ENCODE measurements around the gene SMARCE1.

Gene SMARCE1

DNA sequence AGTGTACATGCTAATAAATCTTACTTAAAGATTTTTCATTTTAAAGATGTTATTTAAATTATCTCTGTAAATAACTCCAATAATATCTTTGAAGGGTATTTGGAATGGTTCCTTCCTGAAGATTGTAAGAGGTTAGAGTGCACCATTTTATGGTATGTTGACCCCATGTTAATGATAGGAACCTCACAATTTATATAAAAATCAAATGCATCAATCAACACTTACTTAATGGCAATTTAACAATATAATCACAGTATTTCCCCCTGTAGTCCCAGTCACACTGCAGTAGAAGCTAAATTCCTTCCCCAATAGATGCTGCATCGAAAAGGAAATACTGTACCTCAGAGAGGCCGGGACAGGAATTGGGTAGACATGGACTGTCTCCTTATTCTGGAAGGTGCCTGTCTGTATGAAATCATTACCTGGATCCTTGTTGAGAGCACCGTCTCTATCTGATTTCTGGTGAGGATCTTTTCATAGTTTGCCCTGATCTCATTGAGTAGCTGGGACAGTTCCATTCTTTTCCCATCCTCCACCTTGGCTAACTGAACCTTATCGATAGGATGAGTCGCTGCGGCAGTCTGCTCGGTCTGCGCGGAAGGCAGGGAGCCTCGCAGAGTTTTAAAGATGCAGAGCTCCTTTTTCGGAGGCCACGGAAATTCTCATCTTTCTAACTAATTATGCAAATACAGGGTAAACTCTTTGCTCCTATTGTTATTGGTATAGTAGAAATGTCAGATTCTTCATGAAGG lies 17.1 kb upstream of the SMARCE1 start, which contains the start of gene KRT222:
KRT222 (minus strand) TSS at position 596 of the 752 bp plus-strand sequence; CDS start at position 518, 78 bp downstream.
- H3K36me3 Mint-ChIP-seq (ENCODE audit: low read depth), result no peaks in the 10 kb centered on the region
- peaks cover 9% of the 10 kb centered on the region for H3K4me1 Mint-ChIP-seq (ENCODE audit: low read depth)
- no peaks in the 10 kb centered on the region for H3K9me3 Mint-ChIP-seq
- no peak within 1 kb of the TSS for H3K27ac Mint-ChIP-seq
- H3K4me3 Mint-ChIP-seq, result no peak within 1 kb of the TSS
- H3K27me3 Mint-ChIP-seq (ENCODE audit: low read depth), result peaks cover 46% of the 10 kb centered on the region

DNA sequence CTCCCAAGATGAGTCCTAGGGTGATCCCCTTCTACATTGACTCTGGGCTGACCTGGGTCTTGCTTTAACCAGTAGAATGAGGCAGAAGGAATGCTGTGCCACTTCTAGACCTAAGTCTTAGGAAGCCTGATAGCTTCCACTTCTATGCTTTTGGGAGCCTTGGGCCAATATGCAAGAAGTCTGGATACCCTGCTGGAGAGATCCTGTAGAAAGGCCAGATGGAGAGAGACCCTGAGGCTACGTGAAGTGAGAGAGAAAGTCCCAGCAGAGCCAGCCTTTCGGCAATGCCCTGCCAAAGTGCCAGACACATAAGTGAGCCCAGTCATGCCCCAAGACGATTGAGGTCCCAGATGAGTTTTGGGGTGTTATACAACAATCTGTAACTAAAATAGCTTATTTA lies 15.6 kb upstream of the SMARCE1 start:
- Mint-ChIP-seq H3K9me3 (no peaks in the 10 kb centered on the region), H3K4me1 (ENCODE audit: low read depth) (peaks cover 11% of the 10 kb centered on the region), H3K27me3 (ENCODE audit: low read depth) (peaks cover 45% of the 10 kb centered on the region), H3K4me3 (no peak overlapping the region), H3K36me3 (ENCODE audit: low read depth) (no peaks in the 10 kb centered on the region), H3K27ac (no peak overlapping the region)

DNA sequence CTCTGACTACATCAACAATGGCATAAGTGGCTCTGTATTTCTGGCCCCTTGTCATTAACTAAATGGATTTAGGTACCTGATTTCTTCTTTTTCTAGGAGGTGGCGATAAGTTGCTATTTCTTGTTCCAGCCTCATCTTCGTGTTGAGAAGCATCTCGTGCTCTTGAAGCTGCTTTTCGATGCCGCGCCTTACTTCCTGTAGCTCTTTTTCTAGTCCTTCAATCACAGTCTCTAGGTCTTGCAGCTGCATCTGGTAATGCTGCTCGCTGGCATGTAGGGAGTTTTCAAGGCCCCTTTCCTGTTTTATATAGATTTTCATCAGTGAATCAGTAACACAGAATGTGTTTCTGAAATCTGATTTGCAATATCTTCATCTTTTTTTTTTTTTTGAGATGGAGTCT lies 12.3 kb upstream of the SMARCE1 start:
- H3K4me3 Mint-ChIP-seq, result no peak overlapping the region
- H3K9me3 Mint-ChIP-seq, result no peaks in the 10 kb centered on the region
- peaks cover 42% of the 10 kb centered on the region for H3K27me3 Mint-ChIP-seq (ENCODE audit: low read depth)
- peaks cover 8% of the 10 kb centered on the region for H3K4me1 Mint-ChIP-seq (ENCODE audit: low read depth)
- no peaks in the 10 kb centered on the region for H3K36me3 Mint-ChIP-seq (ENCODE audit: low read depth)
- H3K27ac Mint-ChIP-seq, result no peak overlapping the region

DNA sequence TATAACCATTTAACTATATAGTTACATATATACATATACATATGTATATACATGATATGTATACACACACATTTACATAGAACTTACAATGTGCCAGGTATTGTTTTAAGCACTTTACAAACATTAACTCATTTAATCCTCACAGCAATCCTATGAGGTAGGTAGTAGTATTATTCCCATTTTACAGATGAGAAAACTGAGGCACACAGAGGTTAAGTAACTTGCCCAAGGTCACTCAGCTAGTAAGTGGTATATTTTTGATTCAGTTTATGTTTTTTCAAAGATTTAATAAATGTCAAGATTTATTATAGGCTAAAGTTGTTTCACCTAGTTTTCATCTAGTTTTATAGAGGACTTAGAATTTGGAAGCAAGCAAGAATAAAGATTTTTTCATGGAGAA lies 10.8 kb upstream of the SMARCE1 start:
- no peaks in the 10 kb centered on the region for H3K9me3 Mint-ChIP-seq
- H3K4me1 Mint-ChIP-seq (ENCODE audit: low read depth), result peaks cover 5% of the 10 kb centered on the region
- H3K4me3 Mint-ChIP-seq, result no peak overlapping the region
- H3K27ac Mint-ChIP-seq, result no peak overlapping the region
- H3K27me3 Mint-ChIP-seq (ENCODE audit: low read depth), result peaks cover 34% of the 10 kb centered on the region
- no peaks in the 10 kb centered on the region for H3K36me3 Mint-ChIP-seq (ENCODE audit: low read depth)

DNA sequence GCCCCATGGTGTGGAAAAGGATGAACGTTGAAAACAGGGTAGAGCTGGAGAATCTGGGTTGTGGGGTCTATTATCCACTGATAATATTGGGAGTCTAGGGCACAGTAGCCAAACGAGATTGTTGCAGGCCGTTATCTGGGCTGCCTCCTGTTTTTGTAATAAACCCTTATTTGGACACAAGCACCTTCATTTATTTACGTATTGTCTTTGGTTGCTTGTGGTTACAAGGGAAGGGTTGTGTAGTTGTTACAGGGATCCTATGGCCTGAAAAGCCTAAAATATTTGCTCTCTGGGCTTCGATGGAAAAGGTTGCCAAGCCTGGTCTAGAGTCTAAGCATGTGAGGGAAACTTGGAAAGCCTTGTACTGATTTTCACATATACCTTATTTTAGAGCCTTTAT lies 4.3 kb upstream of the SMARCE1 start:
- Mint-ChIP-seq H3K4me3 (no peak overlapping the region), H3K27ac (no peak overlapping the region), H3K36me3 (ENCODE audit: low read depth) (peaks cover 1% of the 10 kb centered on the region), H3K27me3 (ENCODE audit: low read depth) (peaks cover 7% of the 10 kb centered on the region), H3K4me1 (ENCODE audit: low read depth) (peaks cover 9% of the 10 kb centered on the region), H3K9me3 (no peaks in the 10 kb centered on the region)

DNA sequence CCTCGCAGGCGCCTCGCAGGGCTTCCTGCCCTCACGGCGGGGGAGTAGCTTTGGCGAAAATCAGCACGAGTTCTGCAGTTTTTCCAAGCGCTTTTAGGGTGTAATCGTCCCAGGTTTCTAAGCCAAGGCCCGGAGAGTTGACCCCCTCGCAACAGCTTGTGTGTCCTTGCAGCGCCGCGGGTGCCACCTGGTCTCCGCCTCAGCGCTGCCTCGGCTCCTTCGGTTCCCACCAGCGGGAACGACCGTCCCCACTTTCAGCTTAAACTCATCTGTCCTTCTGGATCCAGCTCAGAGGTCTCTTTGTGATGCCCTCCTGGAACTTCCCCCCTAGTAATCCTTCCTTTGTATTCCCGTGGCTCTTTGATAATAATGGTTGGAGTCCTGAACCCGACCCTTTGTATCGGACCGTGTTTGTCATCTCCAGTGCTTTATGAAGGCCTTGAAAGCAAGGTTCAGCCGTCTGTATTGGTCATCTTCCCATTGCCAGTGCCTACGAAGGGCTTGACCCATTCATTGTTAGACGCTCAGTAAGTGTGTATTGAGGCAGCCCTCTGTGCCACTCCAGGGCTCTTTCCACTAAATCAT lies 858 bp upstream of the SMARCE1 start:
- no peaks in the 10 kb centered on the region for H3K27me3 Mint-ChIP-seq (ENCODE audit: low read depth)
- peaks cover 25% of the 10 kb centered on the region for H3K4me1 Mint-ChIP-seq (ENCODE audit: low read depth)
- H3K4me3 Mint-ChIP-seq, result peak overlapping the region; percentile 91
- H3K36me3 Mint-ChIP-seq (ENCODE audit: low read depth), result peaks cover 13% of the 10 kb centered on the region
- no peaks in the 10 kb centered on the region for H3K9me3 Mint-ChIP-seq
- peak overlapping the region; percentile 88 for H3K27ac Mint-ChIP-seq

DNA sequence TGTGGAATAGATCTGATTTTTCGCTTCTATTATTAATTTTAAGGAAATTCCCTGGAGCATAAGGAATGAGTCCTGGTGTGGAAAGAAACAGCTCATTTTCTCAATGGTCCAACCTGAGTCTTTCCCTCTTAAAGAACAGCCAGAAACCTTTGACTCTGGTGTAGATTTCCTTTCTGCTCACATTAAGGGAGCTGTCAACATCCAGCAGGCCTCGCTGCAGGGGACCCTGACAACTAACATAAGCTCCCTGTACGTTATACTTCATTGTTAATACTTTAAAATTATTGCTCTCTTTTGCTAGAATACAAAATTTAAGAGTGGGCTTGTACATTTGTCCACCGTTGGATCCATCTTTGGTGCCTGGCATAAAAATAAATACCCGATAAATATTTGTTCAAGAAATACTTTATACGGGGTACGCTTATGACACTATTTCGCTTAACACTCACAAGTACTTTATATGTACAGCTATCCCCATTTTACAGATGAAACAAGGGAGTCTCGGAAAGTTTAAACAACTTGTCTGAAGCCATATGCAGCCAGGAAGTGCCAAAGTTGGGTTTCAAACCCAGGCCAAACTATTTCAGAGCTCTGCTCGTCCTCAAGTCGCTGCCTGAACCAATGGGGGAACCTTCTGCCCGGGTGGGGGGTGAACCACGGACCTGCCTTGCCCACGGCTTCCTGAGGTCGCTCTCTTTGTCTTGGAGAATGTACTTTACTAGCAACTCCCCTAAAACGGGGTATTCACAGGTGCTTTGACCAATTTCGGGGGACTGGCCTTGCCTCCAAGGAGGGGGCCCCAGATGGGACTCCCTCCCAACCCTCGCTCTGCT lies 611 bp downstream of the SMARCE1 start:
- Mint-ChIP-seq H3K9me3 (no peaks in the 10 kb centered on the region), H3K27ac (peak overlapping the region; percentile 88), H3K4me3 (peak overlapping the region; percentile 91), H3K36me3 (ENCODE audit: low read depth) (peaks cover 26% of the 10 kb centered on the region), H3K27me3 (ENCODE audit: low read depth) (no peaks in the 10 kb centered on the region), H3K4me1 (ENCODE audit: low read depth) (peaks cover 35% of the 10 kb centered on the region)

DNA sequence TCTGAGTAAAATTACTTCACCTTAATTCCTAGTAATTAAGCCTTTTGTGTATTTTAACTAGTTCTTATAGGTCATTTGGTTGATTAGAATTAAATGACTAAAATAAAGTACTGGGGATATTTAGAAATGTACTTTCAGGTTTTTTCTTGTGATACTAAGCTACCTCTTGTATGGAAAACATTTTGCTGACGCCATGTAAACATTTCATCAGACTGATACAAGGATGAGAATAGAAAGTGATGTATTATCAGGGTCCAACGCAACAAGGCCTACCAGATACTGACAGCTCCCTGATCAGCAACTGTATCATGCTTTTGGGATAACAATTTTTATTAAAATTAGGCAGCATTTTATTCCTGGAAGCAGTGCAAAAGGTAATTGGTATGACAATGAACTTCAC lies 1.7 kb downstream of the SMARCE1 start:
- Mint-ChIP-seq H3K36me3 (ENCODE audit: low read depth) (peaks cover 30% of the 10 kb centered on the region), H3K4me3 (peak overlapping the region; percentile 7), H3K27ac (no peak overlapping the region), H3K9me3 (no peaks in the 10 kb centered on the region), H3K4me1 (ENCODE audit: low read depth) (peaks cover 38% of the 10 kb centered on the region), H3K27me3 (ENCODE audit: low read depth) (no peaks in the 10 kb centered on the region)

DNA sequence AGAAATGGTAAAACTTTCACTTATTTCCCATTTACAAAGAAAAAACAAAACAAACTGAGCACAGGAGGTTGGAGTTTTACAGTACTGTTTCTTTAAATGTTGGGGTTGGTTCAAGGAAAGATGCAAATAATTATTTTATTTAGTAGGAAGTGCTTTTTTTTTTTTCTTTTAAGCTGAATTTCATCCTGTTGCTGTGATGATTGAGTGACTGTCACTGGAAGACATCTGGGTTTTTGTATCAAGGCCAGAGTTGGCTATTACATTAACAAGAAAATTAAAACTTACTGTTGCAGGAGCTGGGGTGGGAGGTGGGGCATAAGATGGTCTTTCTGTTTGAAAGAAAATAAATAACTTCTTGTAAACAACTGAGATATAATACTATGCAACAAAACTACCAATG lies 2.3 kb downstream of the SMARCE1 start:
- no peak overlapping the region for H3K4me3 Mint-ChIP-seq
- no peaks in the 10 kb centered on the region for H3K9me3 Mint-ChIP-seq
- H3K27ac Mint-ChIP-seq, result no peak overlapping the region

DNA sequence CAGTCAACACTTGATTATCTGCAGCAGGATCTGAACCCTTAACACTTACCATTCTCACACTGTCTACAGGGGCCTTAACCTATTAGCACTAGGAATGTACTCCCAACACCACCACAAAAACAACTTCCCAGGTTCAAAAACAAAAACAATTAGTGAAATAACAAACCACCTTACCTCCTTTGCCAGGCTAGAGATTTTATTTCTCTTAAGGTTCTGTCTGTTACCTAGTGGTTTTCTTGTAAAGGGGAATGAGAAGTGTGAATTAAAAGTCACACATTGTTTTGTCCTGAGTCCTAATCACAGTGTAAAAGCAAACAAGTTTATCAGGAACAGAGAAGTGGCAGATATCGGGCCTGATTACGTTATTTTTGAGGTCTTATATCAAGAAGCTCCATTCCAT lies 9.7 kb downstream of the SMARCE1 start:
- Mint-ChIP-seq H3K4me1 (ENCODE audit: low read depth) (peaks cover 25% of the 10 kb centered on the region), H3K36me3 (ENCODE audit: low read depth) (peaks cover 52% of the 10 kb centered on the region), H3K27ac (no peak overlapping the region), H3K27me3 (ENCODE audit: low read depth) (no peaks in the 10 kb centered on the region), H3K9me3 (no peaks in the 10 kb centered on the region), H3K4me3 (no peak overlapping the region)

More for the DNA sequence above, 2.3 kb downstream of the SMARCE1 start:
- H3K27me3 Mint-ChIP-seq (ENCODE audit: low read depth), result no peaks in the 10 kb centered on the region
- peaks cover 33% of the 10 kb centered on the region for H3K36me3 Mint-ChIP-seq (ENCODE audit: low read depth)
- H3K4me1 Mint-ChIP-seq (ENCODE audit: low read depth), result peaks cover 43% of the 10 kb centered on the region

DNA sequence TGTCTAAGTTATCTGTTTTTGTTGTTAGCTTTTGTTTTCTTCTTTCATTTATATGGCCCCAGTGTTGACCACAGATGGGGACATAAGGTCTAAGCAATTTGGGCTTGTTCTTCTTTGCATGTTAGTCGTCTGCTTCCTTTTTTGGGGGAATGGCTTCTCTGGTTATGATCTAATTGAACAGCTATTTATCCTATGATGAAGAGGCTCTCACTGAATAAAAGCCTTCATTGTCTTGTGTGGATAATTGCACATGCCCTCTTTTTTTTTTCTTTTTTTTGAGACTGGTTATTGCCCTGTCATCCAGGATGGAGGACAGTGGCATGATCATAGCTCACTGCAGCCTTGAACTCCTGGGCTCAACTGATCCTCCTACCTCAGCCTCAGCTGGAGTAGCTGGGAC lies 13.7 kb downstream of the SMARCE1 start:
- Mint-ChIP-seq H3K27ac (no peak overlapping the region), H3K36me3 (ENCODE audit: low read depth) (peaks cover 54% of the 10 kb centered on the region), H3K27me3 (ENCODE audit: low read depth) (no peaks in the 10 kb centered on the region), H3K9me3 (no peaks in the 10 kb centered on the region), H3K4me3 (no peak overlapping the region), H3K4me1 (ENCODE audit: low read depth) (peaks cover 6% of the 10 kb centered on the region)

DNA sequence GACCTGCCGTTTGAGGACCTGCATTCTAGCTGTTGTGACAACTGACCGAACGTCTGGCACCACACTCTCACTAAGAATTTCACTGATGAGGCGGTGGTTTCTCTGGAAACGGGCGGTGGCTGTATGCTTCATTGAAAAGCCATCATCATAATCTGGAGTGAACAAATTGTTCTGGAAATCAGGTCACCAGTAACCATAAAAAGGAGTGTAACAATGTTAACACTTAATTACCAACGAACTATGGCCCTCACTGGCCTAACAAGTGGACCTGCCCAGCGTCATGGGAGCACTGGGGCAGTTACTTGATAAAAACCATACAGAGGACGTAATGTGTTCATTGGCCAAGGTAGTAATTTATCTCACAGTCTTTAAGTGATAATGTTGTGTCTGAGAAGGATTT lies 15.4 kb downstream of the SMARCE1 start:
- H3K4me1 Mint-ChIP-seq (ENCODE audit: low read depth), result peaks cover 4% of the 10 kb centered on the region
- no peak overlapping the region for H3K4me3 Mint-ChIP-seq
- no peaks in the 10 kb centered on the region for H3K27me3 Mint-ChIP-seq (ENCODE audit: low read depth)
- peaks cover 55% of the 10 kb centered on the region for H3K36me3 Mint-ChIP-seq (ENCODE audit: low read depth)
- no peak overlapping the region for H3K27ac Mint-ChIP-seq
- no peaks in the 10 kb centered on the region for H3K9me3 Mint-ChIP-seq

DNA sequence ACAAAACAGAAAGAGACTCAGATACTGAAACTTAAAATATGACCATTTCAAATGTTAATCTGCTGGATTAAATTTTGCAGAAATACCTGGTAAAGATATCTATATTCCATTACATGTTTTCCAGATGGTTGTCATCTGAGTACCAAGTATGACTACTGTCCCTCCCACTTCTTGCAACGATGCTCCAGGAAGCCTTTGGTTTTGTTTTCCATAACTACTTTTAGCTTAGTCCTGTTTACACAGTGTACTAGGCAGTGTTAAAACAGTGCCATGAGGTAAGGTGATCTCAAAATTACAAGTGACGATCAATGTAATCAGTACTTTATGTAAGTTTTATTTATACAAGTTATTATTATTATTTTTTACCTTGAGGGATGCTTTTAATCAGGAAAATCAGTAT lies 17.8 kb downstream of the SMARCE1 start:
- Mint-ChIP-seq H3K4me3 (no peak overlapping the region), H3K27me3 (ENCODE audit: low read depth) (no peaks in the 10 kb centered on the region), H3K27ac (no peak overlapping the region), H3K36me3 (ENCODE audit: low read depth) (peaks cover 39% of the 10 kb centered on the region), H3K9me3 (no peaks in the 10 kb centered on the region), H3K4me1 (ENCODE audit: low read depth) (peaks cover 7% of the 10 kb centered on the region)

DNA sequence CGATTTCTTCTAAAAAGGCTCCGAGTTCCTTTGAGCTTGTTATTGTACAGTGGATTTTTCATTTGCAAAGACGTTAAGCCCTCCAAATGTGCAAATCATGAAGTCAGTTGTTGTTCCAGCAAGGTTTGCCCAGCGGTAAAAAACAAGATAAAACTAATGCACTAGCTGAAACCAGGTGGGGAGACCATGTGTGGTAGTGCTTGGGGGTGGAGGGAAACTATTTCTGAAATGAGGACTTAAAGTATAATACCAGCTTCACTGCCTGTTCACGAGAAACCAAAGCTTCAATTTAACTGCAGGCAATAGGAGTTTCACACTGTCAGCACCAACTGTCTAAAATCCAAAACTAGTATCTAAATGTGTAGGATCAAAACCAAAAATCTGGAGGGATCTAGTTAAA lies 22.3 kb downstream of the SMARCE1 start:
- Mint-ChIP-seq H3K4me1 (ENCODE audit: low read depth) (peaks cover 26% of the 10 kb centered on the region), H3K4me3 (no peak overlapping the region), H3K27me3 (ENCODE audit: low read depth) (no peaks in the 10 kb centered on the region), H3K9me3 (no peaks in the 10 kb centered on the region), H3K36me3 (ENCODE audit: low read depth) (peaks cover 15% of the 10 kb centered on the region), H3K27ac (no peak overlapping the region)

All from T-helper 1 cell treated with Interleukin-12 subunit alpha and Interleukin-12 subunit beta and Interleukin-4 antibody, amounts not matched to agents 30 μg/mL and 1 μg/mL, for 36 hours (primary cell).